Osteoblast (primary cell): ENCODE results near the gene EML1. TPM values are rescaled to one million over a fixed set of nuclear protein-coding genes. Genes with fewer than 3 reads are reported as not detected.

Experiments
- DNase-seq: peaks from one replicate; pipeline ENCODE4 v3.0.0; 2011; ENCODE audit warnings: low spot score, mixed read lengths; ENCODE audit not compliant: insufficient read length; ENCODE audit errors: missing footprints
- H2AFZ ChIP-seq: 2 replicates; pipeline ENCODE4 v1.6.0; 2011; ENCODE audit warnings: mild to moderate bottlenecking, low read length
- H3K27ac ChIP-seq: 2 replicates; pipeline ENCODE4 v1.5.1; 2011; ENCODE audit warnings: mild to moderate bottlenecking, low read depth, low read length, moderate library complexity
- H3K27me3 ChIP-seq: 2 replicates; pipeline ENCODE4 v1.6.0; 2012; ENCODE audit warnings: mild to moderate bottlenecking, control low read depth, inconsistent platforms, low read length, moderate library complexity; ENCODE audit not compliant: insufficient read depth
- H3K36me3 ChIP-seq: 2 replicates; pipeline ENCODE4 v1.5.1; 2011; ENCODE audit warnings: mild to moderate bottlenecking, low read length, control low read depth, moderate library complexity; ENCODE audit not compliant: insufficient read depth
- H3K4me1 ChIP-seq: 2 replicates; pipeline ENCODE4 v1.5.1; 2011; ENCODE audit warnings: mild to moderate bottlenecking, low read length, control low read depth, moderate library complexity; ENCODE audit not compliant: insufficient read depth
- H3K4me2 ChIP-seq: 2 replicates; pipeline ENCODE4 v1.6.0; 2011; ENCODE audit warnings: mild to moderate bottlenecking, low read length; ENCODE audit not compliant: insufficient read depth
- H3K4me3 ChIP-seq: fragments of 200-600 bp; sonication (generic); 3 replicates; pipeline ENCODE4 v1.5.1; 2012; ENCODE audit warnings: mild to moderate bottlenecking, low read length, inconsistent platforms; ENCODE audit not compliant: insufficient read depth
- H3K79me2 ChIP-seq: 2 replicates; pipeline ENCODE4 v1.6.0; 2012; ENCODE audit warnings: mild to moderate bottlenecking, low read length, control low read depth, inconsistent platforms; ENCODE audit not compliant: insufficient read depth
- H3K9me3 ChIP-seq: 2 replicates; pipeline ENCODE4 v1.5.1; 2011; ENCODE audit warnings: low read depth, low read length, control low read depth
- H4K20me1 ChIP-seq: 2 replicates; pipeline ENCODE4 v1.6.0; 2012; ENCODE audit warnings: mild to moderate bottlenecking, low read length, control low read depth; ENCODE audit not compliant: insufficient read depth
- total RNA-seq: library from RNA; depleted of rRNA; stranded (reverse); fragments of >200 nt; gene quantifications from 2 replicates; pipeline ENCODE4 v1.2.3, GENCODE V29; 2012
- TF ChIP-seq, protein P1 (sequence below): IDR thresholded peaks from 2 replicates; pipeline ENCODE4 v1.5.1; 2011; ENCODE audit warnings: mild to moderate bottlenecking, low read depth, low read length, moderate library complexity; ENCODE audit errors: extremely low read depth

The EML1 gene
- total RNA-seq, 1 donor: 46.7 TPM

DNA sequence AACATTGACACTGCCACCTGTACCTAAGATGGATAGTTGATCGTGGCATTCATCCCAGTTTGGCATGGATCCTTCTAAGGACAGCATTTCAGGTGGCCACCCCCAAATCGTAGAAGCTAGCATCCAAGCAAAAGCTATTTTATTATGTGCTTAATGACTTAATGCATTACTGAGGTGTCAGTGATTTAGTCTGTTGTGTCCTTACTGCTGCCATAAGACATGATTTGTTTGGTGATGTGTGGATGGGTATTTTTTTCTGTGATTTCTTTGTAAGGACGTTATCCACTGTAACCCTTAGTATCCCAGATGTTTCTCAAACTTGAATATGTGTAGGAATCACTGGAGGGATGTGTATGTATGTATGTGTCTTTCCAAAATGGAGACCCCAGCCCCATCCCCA, 190.8 kb downstream of the EML1 start:
- H4K20me1 ChIP-seq: no peaks in the 10 kb centered on the region
- H3K27ac ChIP-seq: no peak overlapping the region
- H3K4me2 ChIP-seq: no peak overlapping the region
- TF ChIP-seq, protein P1, sequence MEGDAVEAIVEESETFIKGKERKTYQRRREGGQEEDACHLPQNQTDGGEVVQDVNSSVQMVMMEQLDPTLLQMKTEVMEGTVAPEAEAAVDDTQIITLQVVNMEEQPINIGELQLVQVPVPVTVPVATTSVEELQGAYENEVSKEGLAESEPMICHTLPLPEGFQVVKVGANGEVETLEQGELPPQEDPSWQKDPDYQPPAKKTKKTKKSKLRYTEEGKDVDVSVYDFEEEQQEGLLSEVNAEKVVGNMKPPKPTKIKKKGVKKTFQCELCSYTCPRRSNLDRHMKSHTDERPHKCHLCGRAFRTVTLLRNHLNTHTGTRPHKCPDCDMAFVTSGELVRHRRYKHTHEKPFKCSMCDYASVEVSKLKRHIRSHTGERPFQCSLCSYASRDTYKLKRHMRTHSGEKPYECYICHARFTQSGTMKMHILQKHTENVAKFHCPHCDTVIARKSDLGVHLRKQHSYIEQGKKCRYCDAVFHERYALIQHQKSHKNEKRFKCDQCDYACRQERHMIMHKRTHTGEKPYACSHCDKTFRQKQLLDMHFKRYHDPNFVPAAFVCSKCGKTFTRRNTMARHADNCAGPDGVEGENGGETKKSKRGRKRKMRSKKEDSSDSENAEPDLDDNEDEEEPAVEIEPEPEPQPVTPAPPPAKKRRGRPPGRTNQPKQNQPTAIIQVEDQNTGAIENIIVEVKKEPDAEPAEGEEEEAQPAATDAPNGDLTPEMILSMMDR: no peak
- peaks cover 4% of the 10 kb centered on the region for H3K4me1 ChIP-seq
- no peaks in the 10 kb centered on the region for H3K27me3 ChIP-seq
- H3K4me3 ChIP-seq: no peak overlapping the region
- no peak for DNase-seq
- no peak overlapping the region for H2AFZ ChIP-seq
- peaks cover 4% of the 10 kb centered on the region for H3K79me2 ChIP-seq
- H3K9me3 ChIP-seq: no peaks in the 10 kb centered on the region
- no peaks in the 10 kb centered on the region for H3K36me3 ChIP-seq

DNA sequence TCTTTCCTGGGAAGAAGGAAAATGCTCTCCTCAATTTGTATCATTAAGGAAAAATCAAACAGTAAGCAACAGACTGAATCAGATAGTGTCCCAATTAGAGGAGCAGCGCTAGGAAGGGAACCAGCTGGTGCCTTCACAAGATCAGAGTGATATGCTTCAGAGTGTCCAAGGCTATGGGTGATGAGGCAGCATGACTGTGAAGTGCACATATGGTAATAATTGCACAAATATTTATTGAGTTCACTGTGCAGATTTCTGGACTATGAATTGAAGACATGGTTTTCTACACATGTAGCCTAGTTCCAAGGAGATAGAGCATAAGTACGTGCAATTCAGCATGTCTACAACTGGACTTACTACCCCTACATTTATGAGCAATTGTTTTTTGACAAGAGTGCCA, 193.2 kb downstream of the EML1 start:
- peaks cover 14% of the 10 kb centered on the region for H3K4me1 ChIP-seq
- H4K20me1 ChIP-seq: no peaks in the 10 kb centered on the region
- H3K36me3 ChIP-seq: no peaks in the 10 kb centered on the region
- peaks cover 2% of the 10 kb centered on the region for H3K79me2 ChIP-seq
- H3K27ac ChIP-seq: no peak overlapping the region
- no peak overlapping the region for H2AFZ ChIP-seq
- no peak overlapping the region for H3K4me3 ChIP-seq
- DNase-seq: no peak
- H3K27me3 ChIP-seq: no peaks in the 10 kb centered on the region
- TF ChIP-seq, protein P1: no peak
- H3K4me2 ChIP-seq: no peak overlapping the region
- no peaks in the 10 kb centered on the region for H3K9me3 ChIP-seq

DNA sequence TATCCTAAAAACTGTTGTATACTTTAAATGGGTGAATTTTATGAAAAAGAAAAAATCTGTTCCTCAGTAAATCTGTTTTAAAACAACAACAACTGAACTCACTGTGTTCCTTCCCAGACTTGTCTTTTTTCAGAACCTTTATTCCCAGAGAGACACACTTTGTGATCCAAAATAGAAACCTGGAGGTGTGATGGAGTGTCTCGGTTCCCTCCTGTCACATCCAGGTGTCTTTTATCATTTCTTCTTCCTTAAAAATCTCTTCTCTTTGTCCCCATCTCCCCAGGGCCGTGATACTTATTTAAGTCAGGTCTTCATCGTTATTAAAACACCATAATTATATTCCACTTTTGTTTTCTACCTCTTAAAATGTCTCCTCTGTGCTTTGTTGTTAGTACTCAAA, 195.8 kb downstream of the EML1 start:
- no peak for DNase-seq
- Histone ChIP-seq H3K4me2 (no peak overlapping the region), H2AFZ (no peak overlapping the region), H3K27ac (no peak overlapping the region), H3K4me3 (no peak overlapping the region), H3K27me3 (no peaks in the 10 kb centered on the region), H3K36me3 (no peaks in the 10 kb centered on the region), H3K9me3 (no peaks in the 10 kb centered on the region), H3K4me1 (peaks cover 13% of the 10 kb centered on the region), H3K79me2 (peaks cover 10% of the 10 kb centered on the region), H4K20me1 (peaks cover 3% of the 10 kb centered on the region)
- TF ChIP-seq, protein P1: no peak

DNA sequence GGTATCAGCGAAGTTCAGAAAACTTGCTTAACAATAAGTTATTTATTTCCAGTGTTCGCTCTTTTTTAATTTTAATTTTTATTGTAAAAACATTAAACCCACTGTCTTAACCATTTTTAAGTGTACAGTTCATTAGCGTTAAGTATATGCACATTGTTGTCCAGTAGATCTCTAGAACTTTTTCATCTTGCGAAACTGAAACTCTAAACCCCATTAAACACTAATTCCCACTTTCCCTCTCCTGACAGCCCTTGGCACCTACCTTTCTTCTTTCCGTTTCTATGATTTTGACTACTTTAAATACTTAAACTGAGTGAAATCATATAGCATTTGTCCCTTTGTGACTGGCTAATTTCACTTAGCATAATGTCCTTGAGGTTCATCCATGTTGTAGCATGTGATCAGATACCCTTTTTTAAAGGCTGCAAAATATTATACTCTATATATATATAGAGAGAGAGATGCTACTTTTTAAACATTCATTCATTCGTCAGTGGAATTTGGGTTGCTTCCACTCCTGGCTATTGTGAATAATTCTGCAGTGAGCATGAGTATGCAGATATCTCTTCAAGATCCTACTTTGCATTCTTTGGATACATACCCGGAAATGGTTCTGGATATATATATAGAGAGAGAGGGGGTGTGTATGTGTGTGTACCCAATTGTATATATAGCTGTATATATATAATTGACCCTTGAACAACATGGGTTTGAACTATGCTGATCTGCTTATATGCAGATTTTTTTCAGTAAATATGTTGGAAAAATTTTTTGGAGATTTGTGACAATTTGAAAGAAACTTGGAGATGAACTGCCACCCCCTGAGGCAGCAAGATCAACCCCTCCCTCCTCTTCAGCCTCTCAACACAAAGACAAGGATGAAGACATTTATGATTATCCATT, 197.3 kb downstream of the EML1 start:
- Histone ChIP-seq H3K27me3 (no peaks in the 10 kb centered on the region), H3K27ac (no peak overlapping the region), H3K9me3 (no peaks in the 10 kb centered on the region), H2AFZ (no peak overlapping the region), H3K4me2 (no peak overlapping the region), H3K79me2 (peaks cover 15% of the 10 kb centered on the region), H3K36me3 (no peaks in the 10 kb centered on the region), H3K4me1 (peaks cover 13% of the 10 kb centered on the region), H4K20me1 (peaks cover 3% of the 10 kb centered on the region), H3K4me3 (no peak overlapping the region)
- DNase-seq: no peak
- TF ChIP-seq, protein P1: no peak
